ENCODE results near the gene WDR46. TPM values are rescaled to one million over a fixed set of nuclear protein-coding genes. Genes with fewer than 3 reads are reported as not detected.

The WDR46 gene
- total and polyA plus RNA-seq, 2 of the 8 experiments (the other 6 are each of a cell fraction or from before 2014, with no cell fraction given), result 69.7 to 91.0 TPM

- TF ChIP-seq CHD7 (IDR thresholded peaks at IDR 0.05; ENCODE audit: insufficient replicate concordance, low read length) (no peak), ATF2 (IDR thresholded peaks at IDR 0.05; ENCODE audit: low read length) (no peak), EP300 (IDR thresholded peaks at IDR 0.05; ENCODE audit: borderline replicate concordance in 1 of 2, low read depth in 2 of 2, low read length in 2 of 2) (no peak), KDM5A (IDR thresholded peaks at IDR 0.05; ENCODE audit: low read length) (no peak), CHD1 (IDR thresholded peaks at IDR 0.05; ENCODE audit: low read depth, low read length) (no peak)
- TF ChIP-seq, protein P1, sequence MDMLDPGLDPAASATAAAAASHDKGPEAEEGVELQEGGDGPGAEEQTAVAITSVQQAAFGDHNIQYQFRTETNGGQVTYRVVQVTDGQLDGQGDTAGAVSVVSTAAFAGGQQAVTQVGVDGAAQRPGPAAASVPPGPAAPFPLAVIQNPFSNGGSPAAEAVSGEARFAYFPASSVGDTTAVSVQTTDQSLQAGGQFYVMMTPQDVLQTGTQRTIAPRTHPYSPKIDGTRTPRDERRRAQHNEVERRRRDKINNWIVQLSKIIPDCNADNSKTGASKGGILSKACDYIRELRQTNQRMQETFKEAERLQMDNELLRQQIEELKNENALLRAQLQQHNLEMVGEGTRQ (IDR thresholded peaks at IDR 0.05; ENCODE audit: low read length), result no peak
These were observed 39.1 kb downstream of the WDR46 start (continued) for GRCh38 chr6:33249732-33250630.
